Measurements from ENCODE around the gene SGPP2. TPM values are rescaled to one million over a fixed set of nuclear protein-coding genes. Genes with fewer than 3 reads are reported as not detected.

The SGPP2 gene
- total RNA-seq (2022; extraction: Qiagen RNA extraction; ENCODE audit: low read depth) = 0.16 to 0.26 TPM (median 0.21 TPM) in 5 replicates

GRCh38 chr2:222424276-222424728 is at the start of gene SGPP2:
Gene SGPP2 (plus strand): TSS chr2:222424543. CDS start chr2:222424603, 60 bp downstream.

Other genes with a start within 250 kb of the SGPP2 start
- gene PAX3, start 125.5 kb upstream of the SGPP2 start, total RNA-seq (2022; extraction: Qiagen RNA extraction; ENCODE audit: low read depth) = not detected in 5 replicates
- gene FARSB, start 231.5 kb downstream of the SGPP2 start, total RNA-seq (2022; extraction: Qiagen RNA extraction; ENCODE audit: low read depth) = 41.5 to 48.6 TPM (median 43.1 TPM) in 5 replicates
- gene MOGAT1, start 247.1 kb downstream of the SGPP2 start, total RNA-seq (2022; extraction: Qiagen RNA extraction; ENCODE audit: low read depth) = not detected in 5 replicates